ENCODE results near the gene KRTAP4-4.
A peak's percentile ranks its signal among the peaks of the same experiment; 100 is the strongest.
"Not testable (repeated sequence)": the region's sequence is repeated elsewhere in the genome, so short reads cannot be mapped to it uniquely, and the experiment has no call there.

KRTAP4-4 gene

DNA sequence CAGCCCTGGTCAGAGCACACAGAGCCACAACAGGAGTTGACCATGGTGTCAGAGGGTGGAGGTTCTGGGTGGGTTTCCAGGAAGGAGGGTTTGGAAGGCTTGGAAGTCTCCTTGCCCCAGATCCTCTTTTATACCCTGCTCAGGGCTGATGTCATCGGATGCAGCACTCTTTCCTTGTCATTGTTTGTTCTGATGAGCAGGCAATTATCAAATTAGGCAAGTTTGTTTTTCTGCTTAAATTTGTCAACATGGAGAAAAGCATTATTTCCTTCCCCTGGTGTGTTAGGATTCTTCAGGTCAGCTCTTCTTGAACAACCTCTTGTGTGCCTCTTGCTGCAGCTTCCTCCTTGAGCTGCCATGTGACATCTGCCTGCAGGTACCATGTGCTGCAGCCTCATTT is at the start of gene KRTAP4-4:
Gene KRTAP4-4, minus strand, starts transcription at position 101 of the 400 bp plus-strand sequence. Its CDS starts 57 bp downstream, at position 44.
- no peak for DNase-seq (ENCODE audit: low read depth)

DNA sequence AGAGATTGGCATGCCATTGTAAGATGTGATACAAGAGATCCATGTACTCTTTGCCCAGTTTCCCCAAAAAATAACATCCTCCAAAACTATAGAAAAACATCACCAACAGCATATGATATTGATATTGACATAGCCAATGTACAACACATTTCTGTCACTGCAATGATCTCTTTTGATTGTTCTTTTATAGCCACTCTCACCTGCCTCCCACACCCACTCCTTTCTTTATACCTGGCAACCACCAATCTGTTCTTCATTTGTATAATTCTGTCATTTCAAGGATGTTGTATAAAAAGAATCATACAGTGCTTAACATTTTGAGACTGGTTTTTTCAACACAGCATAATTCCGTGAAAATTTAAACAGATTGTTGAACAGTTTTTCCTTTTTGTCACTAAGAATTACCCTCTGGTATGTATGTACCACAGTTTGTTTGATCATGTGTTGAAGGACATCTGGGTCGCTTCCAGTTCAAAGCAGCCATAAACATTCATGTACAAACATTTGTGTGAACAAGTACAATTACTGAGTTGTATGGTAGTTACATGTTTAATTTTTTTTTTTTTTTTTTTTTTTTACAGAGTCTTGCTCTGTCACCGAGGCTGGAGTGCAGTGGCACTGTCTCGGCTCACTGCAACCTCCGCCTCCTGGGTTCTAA is 39.0 kb upstream of the KRTAP4-4 start:
- no peak for DNase-seq (ENCODE audit: low read depth)

DNA sequence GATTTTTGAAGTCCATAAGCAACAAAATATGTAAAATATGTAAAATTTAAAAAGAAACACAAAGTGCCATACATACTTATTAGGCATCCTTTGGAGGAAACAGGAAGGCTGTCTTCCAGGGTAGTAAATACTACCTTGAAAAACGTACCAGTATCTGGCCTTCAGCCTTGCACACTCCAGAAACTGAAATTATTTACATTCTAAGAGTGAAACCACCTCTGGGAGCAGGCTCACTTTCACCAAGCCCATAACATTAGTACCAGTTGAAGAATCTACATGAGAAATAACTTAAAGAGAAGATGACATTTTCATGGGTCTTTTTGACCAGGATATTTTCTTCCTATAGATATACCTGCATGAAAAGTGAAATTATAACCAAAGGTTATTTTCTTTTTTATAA is 35.5 kb upstream of the KRTAP4-4 start:
- DNase-seq (ENCODE audit: low read depth), result no peak

DNA sequence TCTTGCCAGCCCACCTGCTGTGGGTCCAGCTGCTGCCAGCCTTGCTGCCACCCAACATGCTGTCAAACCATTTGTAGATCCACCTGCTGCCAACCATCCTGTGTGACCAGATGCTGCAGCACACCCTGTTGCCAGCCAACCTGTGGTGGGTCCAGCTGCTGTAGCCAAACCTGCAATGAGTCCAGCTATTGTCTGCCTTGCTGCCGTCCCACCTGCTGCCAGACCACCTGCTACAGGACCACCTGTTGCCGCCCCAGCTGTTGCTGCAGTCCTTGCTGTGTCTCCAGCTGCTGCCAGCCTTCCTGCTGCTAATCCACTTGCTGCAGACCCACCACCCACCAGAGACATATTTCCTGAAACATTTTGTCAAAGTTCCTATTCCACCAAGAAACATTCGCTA is 29.8 kb upstream of the KRTAP4-4 start:
- no peak for DNase-seq (ENCODE audit: low read depth)

- not testable (repeated sequence) for DNase-seq (ENCODE audit: low read depth)
Measured at GRCh38 chr17:41189837-41190318, 29.3 kb upstream of the KRTAP4-4 start, which contains the start of gene KRTAP9-1. Gene KRTAP9-1 (plus strand): TSS chr17:41189887. CDS start chr17:41189887, 0 bp downstream.

- DNase-seq (ENCODE audit: low read depth), result no peak
Measured at GRCh38 chr17:41186872-41187271, 26.3 kb upstream of the KRTAP4-4 start.

GRCh38 chr17:41185001-41185400 is 24.5 kb upstream of the KRTAP4-4 start:
- DNase-seq (ENCODE audit: low read depth), result no peak

GRCh38 chr17:41184480-41184961 is 24.0 kb upstream of the KRTAP4-4 start, which contains the start of gene KRTAP4-1:
Gene KRTAP4-1 (minus strand): TSS chr17:41184911. CDS start chr17:41184854, 57 bp downstream.
- DNase-seq (ENCODE audit: low read depth), result no peak

- DNase-seq (ENCODE audit: low read depth), result peak; percentile 79
Measured at GRCh38 chr17:41178843-41179616, 18.5 kb upstream of the KRTAP4-4 start.

DNA sequence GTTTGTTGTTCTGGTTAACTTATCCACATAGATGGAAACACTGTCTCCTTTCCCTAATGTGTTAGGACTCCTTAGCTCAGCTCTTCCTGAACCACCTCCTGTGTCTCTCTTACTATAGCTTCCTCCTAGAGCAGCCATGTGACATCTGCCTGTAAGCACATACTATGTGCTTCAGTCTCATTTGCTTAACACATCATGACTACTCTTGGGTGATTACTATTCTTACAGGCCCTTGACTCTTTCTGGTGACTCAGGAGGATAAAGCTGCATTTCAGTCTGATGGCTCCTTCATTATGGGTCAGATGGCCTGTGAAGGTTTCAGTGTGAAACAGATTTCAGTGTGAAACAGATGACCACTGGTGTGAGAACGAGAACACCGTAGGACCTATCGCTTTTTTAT is 17.8 kb upstream of the KRTAP4-4 start:
- peak; percentile 70 for DNase-seq (ENCODE audit: low read depth)

- no peak for DNase-seq (ENCODE audit: low read depth)
Measured at GRCh38 chr17:41177727-41178271, 17.3 kb upstream of the KRTAP4-4 start, which contains the start of gene KRTAP4-2. Gene KRTAP4-2 (minus strand): TSS chr17:41178221. CDS start chr17:41178164, 57 bp downstream.

DNA sequence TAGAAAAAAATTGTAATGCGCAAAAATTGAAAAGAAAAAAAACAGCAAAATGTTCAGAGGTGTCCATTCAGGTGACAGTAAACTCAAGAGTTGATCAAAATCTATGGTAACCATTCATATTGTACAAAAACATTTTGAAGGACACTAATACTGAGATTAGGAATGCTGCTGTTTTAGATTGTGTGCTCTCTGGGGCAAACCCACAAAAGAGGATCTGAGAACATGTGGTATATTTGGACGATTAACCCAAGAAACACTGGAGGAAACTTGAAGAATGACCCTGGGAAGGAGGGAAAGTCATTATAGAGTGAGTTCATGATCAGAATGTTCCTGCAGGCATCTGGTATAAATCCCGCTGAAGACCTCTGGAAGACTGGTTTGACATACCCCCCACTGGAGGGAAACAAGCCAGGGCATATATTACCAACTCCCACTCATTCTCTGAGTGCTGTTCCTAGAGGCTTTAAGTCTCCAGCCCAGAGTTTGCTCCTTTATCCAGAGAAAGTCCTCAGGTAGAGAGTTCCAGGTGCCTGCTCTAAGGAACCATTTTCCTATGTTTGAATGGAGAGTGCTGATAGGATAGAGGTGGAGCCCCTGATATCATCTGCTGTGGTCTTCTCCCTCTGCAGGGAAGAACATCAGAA is 16.3 kb upstream of the KRTAP4-4 start:
- DNase-seq (ENCODE audit: low read depth), result no peak

DNA sequence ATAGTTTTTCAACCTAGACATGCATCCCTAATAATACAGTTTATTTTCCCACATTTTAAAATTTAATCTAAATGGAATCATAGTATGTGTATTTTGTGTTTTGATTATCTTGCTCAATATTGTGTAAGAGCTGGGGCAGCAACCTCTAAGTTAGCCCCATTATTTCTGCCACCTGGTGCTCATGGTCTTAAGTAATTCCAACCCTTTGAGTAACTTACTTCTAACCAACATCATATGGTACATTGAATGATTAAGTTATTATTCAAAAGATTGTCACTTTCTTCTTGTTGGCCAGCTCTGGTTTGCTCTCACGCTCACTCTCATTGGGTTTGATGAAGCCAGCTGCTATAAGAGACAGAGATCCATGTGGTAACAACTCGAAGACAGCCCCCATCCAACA is 11.3 kb upstream of the KRTAP4-4 start:
- DNase-seq (ENCODE audit: low read depth), result no peak

GRCh38 chr17:41168121-41168520 is 7.6 kb upstream of the KRTAP4-4 start, which contains the start of gene KRTAP4-3:
Gene KRTAP4-3 (minus strand): TSS chr17:41168221. CDS start chr17:41168172, 49 bp downstream.
- DNase-seq (ENCODE audit: low read depth), result no peak

DNA sequence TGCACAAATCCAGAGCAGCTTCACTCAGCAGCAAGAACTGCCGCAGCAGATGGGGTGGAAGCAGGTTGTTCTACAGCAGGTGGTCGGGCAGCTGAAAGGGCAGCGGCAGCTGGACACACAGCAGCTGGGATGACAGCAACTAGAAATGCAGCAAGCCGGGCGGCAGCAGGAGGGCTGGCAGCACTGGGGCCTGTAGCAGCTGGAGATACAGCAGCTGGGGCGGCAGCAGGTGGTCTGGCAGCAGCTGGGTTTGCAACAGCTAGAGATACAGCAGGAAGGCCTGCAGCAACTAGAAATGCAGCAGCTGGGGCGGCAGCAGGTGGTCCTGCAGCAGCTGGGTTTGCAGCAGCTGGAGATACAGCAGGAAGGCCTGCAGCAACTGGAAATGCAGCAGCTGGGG is 7.0 kb upstream of the KRTAP4-4 start:
- DNase-seq (ENCODE audit: low read depth), result no peak

GRCh38 chr17:41163828-41164227 is 3.3 kb upstream of the KRTAP4-4 start:
- no peak for DNase-seq (ENCODE audit: low read depth)

- not testable (repeated sequence) for DNase-seq (ENCODE audit: low read depth)
Measured at GRCh38 chr17:41160190-41160589, 358 bp downstream of the KRTAP4-4 start.

GRCh38 chr17:41153856-41154255 is 6.7 kb downstream of the KRTAP4-4 start:
- DNase-seq (ENCODE audit: low read depth), result no peak

DNA sequence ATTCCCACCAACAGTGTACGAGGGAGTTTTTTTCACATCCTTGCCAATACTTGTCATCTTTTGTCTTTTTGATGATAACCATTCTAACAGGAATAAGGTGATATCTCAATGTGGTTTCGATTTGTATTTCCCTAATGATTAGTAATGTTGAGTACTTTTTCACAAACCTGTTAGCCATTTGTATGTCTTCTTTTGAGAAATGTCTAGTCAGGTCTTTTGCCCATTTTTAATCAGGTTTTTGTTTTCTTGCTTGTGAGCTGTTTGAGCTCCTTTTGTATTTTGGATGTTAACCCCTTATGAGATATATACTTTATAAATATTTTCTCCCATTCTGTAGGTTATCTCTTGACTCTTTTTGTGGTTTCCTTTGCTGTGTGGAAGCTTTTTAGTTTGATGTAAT is 9.0 kb downstream of the KRTAP4-4 start:
- no peak for DNase-seq (ENCODE audit: low read depth)

DNA sequence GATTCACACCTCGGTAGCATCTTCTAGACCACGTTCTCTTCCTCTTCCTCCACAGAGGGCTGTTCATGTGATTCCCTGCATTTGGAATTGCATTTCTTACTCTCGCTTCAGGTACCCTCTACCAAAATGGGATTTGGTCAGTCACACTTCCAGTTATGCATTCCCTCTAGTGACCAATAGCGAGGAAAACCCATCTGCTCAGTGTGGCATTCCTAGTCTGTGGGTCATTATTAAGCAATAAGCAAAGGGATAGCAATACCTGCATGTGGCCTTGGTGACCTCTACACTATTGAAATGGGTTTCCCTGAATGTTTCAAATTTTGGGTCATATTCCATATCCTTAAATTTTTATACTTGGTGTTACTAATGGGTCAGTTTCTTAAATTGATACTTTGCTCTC is 10.5 kb downstream of the KRTAP4-4 start:
- DNase-seq (ENCODE audit: low read depth), result no peak

DNA sequence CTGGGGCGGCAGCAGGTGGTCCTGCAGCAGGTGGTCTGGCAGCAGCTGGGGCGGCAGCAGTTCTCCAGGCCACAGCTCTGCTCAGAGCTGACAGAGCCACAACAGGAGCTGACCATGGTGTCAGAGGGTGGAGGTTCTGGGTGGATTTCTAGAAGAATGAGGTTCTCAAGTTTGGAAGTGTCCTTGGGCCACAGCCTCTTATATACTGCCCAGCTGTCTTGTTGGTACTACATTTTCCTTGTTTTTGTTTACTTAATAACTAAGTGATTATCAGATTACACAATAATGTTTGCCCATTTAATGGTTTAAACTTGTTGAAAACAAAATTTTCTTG is 10.9 kb downstream of the KRTAP4-4 start, which contains the start of gene KRTAP4-5:
Gene KRTAP4-5, minus strand, starts transcription at position 174 of the 334 bp plus-strand sequence. Its CDS starts 58 bp downstream, at position 116.
- no peak for DNase-seq (ENCODE audit: low read depth)

All from stromal cell of bone marrow (primary cell).